OCI-LY3 (cell line): ENCODE measurements around the gene MCU.

Experiments used
- H2AFZ ChIP-seq: fragments of 200-600, 300-600 bp; shearing (Covaris generic); 2 replicates; pipeline ENCODE4 v1.6.0; 2014; ENCODE audit warnings: antibody characterized with exemption, low read depth, low read length
- H3K27ac ChIP-seq: fragments of 200-600, 300-600 bp; sonication (generic); 2 replicates; pipeline ENCODE4 v1.5.1; 2014; ENCODE audit warnings: mild to moderate bottlenecking, low read length, moderate library complexity, mixed read lengths
- H3K27me3 ChIP-seq: fragments of 200-600, 300-600 bp; sonication (generic); 2 replicates; pipeline ENCODE4 v1.6.1; 2014; ENCODE audit warnings: low read depth, low read length, mixed read lengths
- H3K36me3 ChIP-seq: fragments of 200-600, 300-600 bp; sonication (generic); replicated peaks from 2 replicates; pipeline ENCODE3; 2014; ENCODE audit warnings: low read depth, low read length, mixed read lengths
- H3K4me1 ChIP-seq: fragments of 300-600, 200-600 bp; sonication (generic); 2 replicates; pipeline ENCODE4 v1.6.1; 2014; ENCODE audit warnings: low read length, mixed read lengths
- H3K4me2 ChIP-seq: fragments of 200-600, 300-600 bp; sonication (generic); 2 replicates; pipeline ENCODE4 v1.6.1; 2014; ENCODE audit warnings: low read length, mixed read lengths
- H3K4me3 ChIP-seq: fragments of 300-600, 200-600 bp; sonication (generic); 2 replicates; pipeline ENCODE4 v1.5.1; 2014; ENCODE audit warnings: antibody characterized with exemption, mild to moderate bottlenecking, low read length, moderate library complexity
- H3K79me2 ChIP-seq: fragments of 300-600, 200-600 bp; shearing (Covaris generic); 2 replicates; pipeline ENCODE4 v1.6.1; 2014; ENCODE audit warnings: mild to moderate bottlenecking, low read length, mixed read lengths
- H3K9ac ChIP-seq: fragments of 300-600, 200-600 bp; shearing (Covaris generic); 2 replicates; pipeline ENCODE4 v1.6.0; 2014; ENCODE audit warnings: mild to moderate bottlenecking, low read length, moderate library complexity
- H3K9me3 ChIP-seq: fragments of 200-600, 300-600 bp; shearing (Covaris generic); 2 replicates; pipeline ENCODE4 v1.6.1; 2014; ENCODE audit warnings: low read length, mixed read lengths; ENCODE audit not compliant: insufficient read depth
- H4K20me1 ChIP-seq: fragments of 200-600, 300-600 bp; sonication (generic); 2 replicates; pipeline ENCODE4 v1.6.1; 2016; ENCODE audit warnings: low read length, mixed read lengths; ENCODE audit not compliant: insufficient read depth
- EZH2phosphoT487 ChIP-seq: fragments of 200-600 bp; shearing (Covaris generic); IDR thresholded peaks from 2 replicates; pipeline ENCODE4 v1.6.1; 2018; ENCODE audit warnings: antibody characterized with exemption, mixed run types, low read depth
- TF ChIP-seq, protein P1 (sequence below): fragments of 200-600, 300-600 bp; sonication (generic); IDR thresholded peaks from 2 replicates; pipeline ENCODE4 v1.5.1; 2014; ENCODE audit warnings: antibody characterized with exemption, low read length, low read depth

MCU gene

DNA sequence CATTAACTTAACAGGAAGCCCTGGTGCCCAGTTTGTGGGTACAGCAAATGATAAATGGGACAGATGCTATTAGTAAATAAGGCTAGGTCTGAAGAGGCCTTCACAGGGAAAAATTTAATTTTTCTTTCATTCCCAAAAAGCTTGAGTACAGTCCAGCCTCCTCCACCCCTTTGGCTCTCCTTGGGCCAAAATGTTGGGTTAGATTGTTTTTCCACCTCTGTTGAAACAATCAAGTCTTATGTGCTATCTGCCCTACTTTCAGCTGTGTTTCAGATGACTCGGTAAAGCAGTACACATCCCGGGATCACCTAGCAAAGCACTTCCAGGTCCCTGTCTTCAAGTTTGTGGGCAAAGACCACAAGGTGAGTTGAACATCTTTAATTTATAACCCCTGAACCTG lies 238.3 kb downstream of the MCU start:
- H3K9me3 ChIP-seq: no peaks in the 10 kb centered on the region
- H3K4me1 ChIP-seq: no peaks in the 10 kb centered on the region
- H3K27ac ChIP-seq: no peak overlapping the region
- no peaks in the 10 kb centered on the region for H4K20me1 ChIP-seq
- H3K4me3 ChIP-seq: no peak overlapping the region
- H3K79me2 ChIP-seq: no peaks in the 10 kb centered on the region
- H3K4me2 ChIP-seq: no peak overlapping the region
- no peak overlapping the region for H3K9ac ChIP-seq
- TF ChIP-seq EZH2phosphoT487: no peak
- TF ChIP-seq, protein P1, sequence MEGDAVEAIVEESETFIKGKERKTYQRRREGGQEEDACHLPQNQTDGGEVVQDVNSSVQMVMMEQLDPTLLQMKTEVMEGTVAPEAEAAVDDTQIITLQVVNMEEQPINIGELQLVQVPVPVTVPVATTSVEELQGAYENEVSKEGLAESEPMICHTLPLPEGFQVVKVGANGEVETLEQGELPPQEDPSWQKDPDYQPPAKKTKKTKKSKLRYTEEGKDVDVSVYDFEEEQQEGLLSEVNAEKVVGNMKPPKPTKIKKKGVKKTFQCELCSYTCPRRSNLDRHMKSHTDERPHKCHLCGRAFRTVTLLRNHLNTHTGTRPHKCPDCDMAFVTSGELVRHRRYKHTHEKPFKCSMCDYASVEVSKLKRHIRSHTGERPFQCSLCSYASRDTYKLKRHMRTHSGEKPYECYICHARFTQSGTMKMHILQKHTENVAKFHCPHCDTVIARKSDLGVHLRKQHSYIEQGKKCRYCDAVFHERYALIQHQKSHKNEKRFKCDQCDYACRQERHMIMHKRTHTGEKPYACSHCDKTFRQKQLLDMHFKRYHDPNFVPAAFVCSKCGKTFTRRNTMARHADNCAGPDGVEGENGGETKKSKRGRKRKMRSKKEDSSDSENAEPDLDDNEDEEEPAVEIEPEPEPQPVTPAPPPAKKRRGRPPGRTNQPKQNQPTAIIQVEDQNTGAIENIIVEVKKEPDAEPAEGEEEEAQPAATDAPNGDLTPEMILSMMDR: no peak
- no peaks in the 10 kb centered on the region for H3K27me3 ChIP-seq
- H2AFZ ChIP-seq: no peak overlapping the region
- H3K36me3 ChIP-seq: no peaks in the 10 kb centered on the region

DNA sequence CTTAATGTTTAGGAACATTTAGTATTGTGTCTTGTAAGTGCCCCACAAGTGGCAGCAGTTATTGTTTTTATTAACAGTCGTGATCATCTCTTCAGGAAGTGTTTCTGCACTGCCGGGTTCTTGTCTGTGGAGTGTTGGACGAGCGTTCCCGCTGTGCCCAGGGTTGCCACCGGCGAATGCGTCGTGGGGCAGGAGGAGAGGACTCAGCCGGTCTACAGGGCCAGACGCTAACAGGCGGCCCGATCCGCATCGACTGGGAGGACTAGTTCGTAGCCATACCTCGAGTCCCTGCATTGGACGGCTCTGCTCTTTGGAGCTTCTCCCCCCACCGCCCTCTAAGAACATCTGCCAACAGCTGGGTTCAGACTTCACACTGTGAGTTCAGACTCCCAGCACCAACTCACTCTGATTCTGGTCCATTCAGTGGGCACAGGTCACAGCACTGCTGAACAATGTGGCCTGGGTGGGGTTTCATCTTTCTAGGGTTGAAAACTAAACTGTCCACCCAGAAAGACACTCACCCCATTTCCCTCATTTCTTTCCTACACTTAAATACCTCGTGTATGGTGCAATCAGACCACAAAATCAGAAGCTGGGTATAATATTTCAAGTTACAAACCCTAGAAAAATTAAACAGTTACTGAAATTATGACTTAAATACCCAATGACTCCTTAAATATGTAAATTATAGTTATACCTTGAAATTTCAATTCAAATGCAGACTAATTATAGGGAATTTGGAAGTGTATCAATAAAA lies 240.5 kb downstream of the MCU start:
- no peak overlapping the region for H3K4me3 ChIP-seq
- no peak for TF ChIP-seq EZH2phosphoT487
- TF ChIP-seq, protein P1: no peak
- H4K20me1 ChIP-seq: no peaks in the 10 kb centered on the region
- no peak overlapping the region for H3K9ac ChIP-seq
- H3K27ac ChIP-seq: no peak overlapping the region
- H3K36me3 ChIP-seq: no peaks in the 10 kb centered on the region
- no peak overlapping the region for H2AFZ ChIP-seq
- no peaks in the 10 kb centered on the region for H3K27me3 ChIP-seq
- no peak overlapping the region for H3K4me2 ChIP-seq
- H3K9me3 ChIP-seq: no peaks in the 10 kb centered on the region
- no peaks in the 10 kb centered on the region for H3K79me2 ChIP-seq
- no peaks in the 10 kb centered on the region for H3K4me1 ChIP-seq

DNA sequence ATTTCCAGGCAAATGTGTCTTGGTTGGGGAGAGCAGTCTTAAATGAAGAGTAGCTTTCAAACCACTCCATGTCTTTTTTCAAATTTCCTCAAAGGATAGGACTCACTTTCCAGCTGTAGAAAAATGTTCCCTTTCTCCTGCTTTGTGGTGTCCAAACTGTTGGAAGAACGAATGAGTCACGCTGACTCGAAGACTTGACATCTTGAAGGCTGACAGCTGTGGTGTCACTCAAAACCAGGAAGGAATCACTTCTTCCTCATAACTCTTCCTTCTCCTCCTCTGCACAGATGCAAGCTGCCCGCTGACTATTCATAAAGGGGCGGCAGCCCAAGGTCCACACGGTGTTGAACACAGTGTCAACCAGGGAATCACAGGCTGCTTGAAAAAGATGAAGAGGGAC lies 243.4 kb downstream of the MCU start:
- Histone ChIP-seq H3K4me1 (no peaks in the 10 kb centered on the region), H3K27me3 (no peaks in the 10 kb centered on the region), H3K9me3 (no peaks in the 10 kb centered on the region), H3K36me3 (no peaks in the 10 kb centered on the region), H3K9ac (no peak overlapping the region), H2AFZ (no peak overlapping the region), H3K4me2 (no peak overlapping the region), H4K20me1 (no peaks in the 10 kb centered on the region), H3K79me2 (no peaks in the 10 kb centered on the region), H3K27ac (no peak overlapping the region), H3K4me3 (no peak overlapping the region)
- TF ChIP-seq, protein P1: no peak
- no peak for TF ChIP-seq EZH2phosphoT487
